ENCODE data around the gene DLGAP1.

DLGAP1 gene

GRCh38 chr18:4254840-4255239, 200.3 kb downstream of the DLGAP1 start:
- no peak overlapping the region for H3K4me3 ChIP-seq (ENCODE audit: low read length)
- no peak overlapping the region for H3K9ac ChIP-seq (ENCODE audit: low read depth, low read length)
- H3K4me1 ChIP-seq (ENCODE audit: insufficient read depth, low read length): peaks cover 20% of the 10 kb centered on the region; the same call in 1 of the 2 replicates
- no peaks in the 10 kb centered on the region for H3K27me3 ChIP-seq (ENCODE audit: insufficient read depth, low read length)
- no peaks in the 10 kb centered on the region for H3K9me3 ChIP-seq (ENCODE audit: insufficient read depth, low read depth, low read length)
- H3K27ac ChIP-seq (ENCODE audit: low read length): no peak overlapping the region
- no peaks in the 10 kb centered on the region for H3K36me3 ChIP-seq (ENCODE audit: insufficient read depth, low read depth, low read length)

- Histone ChIP-seq H3K27me3 (ENCODE audit: insufficient read depth, low read length) (no peaks in the 10 kb centered on the region), H3K9ac (ENCODE audit: low read depth, low read length) (no peak overlapping the region), H3K27ac (ENCODE audit: low read length) (no peak overlapping the region), H3K4me1 (ENCODE audit: insufficient read depth, low read length) (peaks cover 11% of the 10 kb centered on the region; the same call in 1 of the 2 replicates), H3K36me3 (ENCODE audit: insufficient read depth, low read depth, low read length) (no peaks in the 10 kb centered on the region), H3K4me3 (ENCODE audit: low read length) (no peak overlapping the region), H3K9me3 (ENCODE audit: insufficient read depth, low read depth, low read length) (no peaks in the 10 kb centered on the region)
Measured at GRCh38 chr18:4252829-4253228, 202.3 kb downstream of the DLGAP1 start.

GRCh38 chr18:4251873-4252272, 203.2 kb downstream of the DLGAP1 start:
- no peaks in the 10 kb centered on the region for H3K36me3 ChIP-seq (ENCODE audit: insufficient read depth, low read depth, low read length)
- no peak overlapping the region for H3K27ac ChIP-seq (ENCODE audit: low read length)
- no peak overlapping the region for H3K9ac ChIP-seq (ENCODE audit: low read depth, low read length)
- H3K27me3 ChIP-seq (ENCODE audit: insufficient read depth, low read length): no peaks in the 10 kb centered on the region
- H3K4me1 ChIP-seq (ENCODE audit: insufficient read depth, low read length): peaks cover 11% of the 10 kb centered on the region; the same call in 1 of the 2 replicates
- H3K9me3 ChIP-seq (ENCODE audit: insufficient read depth, low read depth, low read length): no peaks in the 10 kb centered on the region
- no peak overlapping the region for H3K4me3 ChIP-seq (ENCODE audit: low read length)

- peaks cover 11% of the 10 kb centered on the region; the same call in 1 of the 2 replicates for H3K4me1 ChIP-seq (ENCODE audit: insufficient read depth, low read length)
- H3K4me3 ChIP-seq (ENCODE audit: low read length): no peak overlapping the region
- no peaks in the 10 kb centered on the region for H3K9me3 ChIP-seq (ENCODE audit: insufficient read depth, low read depth, low read length)
- no peaks in the 10 kb centered on the region for H3K36me3 ChIP-seq (ENCODE audit: insufficient read depth, low read depth, low read length)
- no peak overlapping the region for H3K9ac ChIP-seq (ENCODE audit: low read depth, low read length)
- H3K27me3 ChIP-seq (ENCODE audit: insufficient read depth, low read length): no peaks in the 10 kb centered on the region
- no peak overlapping the region for H3K27ac ChIP-seq (ENCODE audit: low read length)
Measured at GRCh38 chr18:4251206-4251605, 203.9 kb downstream of the DLGAP1 start.

DNA sequence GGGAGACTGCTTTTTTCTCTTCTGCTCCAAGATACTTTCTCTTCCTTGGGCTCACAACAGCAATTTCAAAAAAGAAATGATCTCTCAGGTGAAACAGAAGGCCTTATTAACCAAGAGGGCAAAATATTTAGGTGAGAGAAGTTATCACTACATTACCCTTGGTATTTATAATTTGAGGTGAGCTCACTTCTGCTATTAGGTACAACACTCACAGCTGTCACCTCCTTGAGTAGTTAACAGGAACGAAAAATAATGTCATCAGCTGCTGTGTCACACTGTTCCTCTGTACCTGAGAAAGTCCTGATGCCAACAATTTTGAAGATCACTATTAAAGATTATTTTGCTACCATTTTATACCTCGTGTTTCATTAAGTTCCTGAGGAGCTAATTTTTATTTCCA, 205.0 kb downstream of the DLGAP1 start:
- no peak overlapping the region for H3K9ac ChIP-seq (ENCODE audit: low read depth, low read length)
- no peak overlapping the region for H3K27ac ChIP-seq (ENCODE audit: low read length)
- no peaks in the 10 kb centered on the region for H3K36me3 ChIP-seq (ENCODE audit: insufficient read depth, low read depth, low read length)
- no peaks in the 10 kb centered on the region for H3K9me3 ChIP-seq (ENCODE audit: insufficient read depth, low read depth, low read length)
- H3K27me3 ChIP-seq (ENCODE audit: insufficient read depth, low read length): no peaks in the 10 kb centered on the region
- H3K4me3 ChIP-seq (ENCODE audit: low read length): no peak overlapping the region
- H3K4me1 ChIP-seq (ENCODE audit: insufficient read depth, low read length): peaks cover 9% of the 10 kb centered on the region; the same call in 1 of the 2 replicates

- Histone ChIP-seq H3K9me3 (ENCODE audit: insufficient read depth, low read depth, low read length) (no peaks in the 10 kb centered on the region), H3K36me3 (ENCODE audit: insufficient read depth, low read depth, low read length) (no peaks in the 10 kb centered on the region), H3K27ac (ENCODE audit: low read length) (no peak overlapping the region), H3K4me1 (ENCODE audit: insufficient read depth, low read length) (peaks cover 4% of the 10 kb centered on the region; the same call in 1 of the 2 replicates), H3K9ac (ENCODE audit: low read depth, low read length) (no peak overlapping the region), H3K27me3 (ENCODE audit: insufficient read depth, low read length) (no peaks in the 10 kb centered on the region; the same call in 1 of the 2 replicates), H3K4me3 (ENCODE audit: low read length) (no peak overlapping the region)
Measured at GRCh38 chr18:4248686-4249085, 206.4 kb downstream of the DLGAP1 start.

- peaks cover 18% of the 10 kb centered on the region; the same call in 1 of the 2 replicates for H3K27me3 ChIP-seq (ENCODE audit: insufficient read depth, low read length)
- H3K4me3 ChIP-seq (ENCODE audit: low read length): no peak overlapping the region
- no peak overlapping the region for H3K9ac ChIP-seq (ENCODE audit: low read depth, low read length)
- H3K4me1 ChIP-seq (ENCODE audit: insufficient read depth, low read length): peaks cover 10% of the 10 kb centered on the region; the same call in 1 of the 2 replicates
- no peaks in the 10 kb centered on the region for H3K9me3 ChIP-seq (ENCODE audit: insufficient read depth, low read depth, low read length)
- H3K27ac ChIP-seq (ENCODE audit: low read length): no peak overlapping the region
- no peaks in the 10 kb centered on the region for H3K36me3 ChIP-seq (ENCODE audit: insufficient read depth, low read depth, low read length)
Measured at GRCh38 chr18:4246374-4246773, 208.7 kb downstream of the DLGAP1 start.

DNA sequence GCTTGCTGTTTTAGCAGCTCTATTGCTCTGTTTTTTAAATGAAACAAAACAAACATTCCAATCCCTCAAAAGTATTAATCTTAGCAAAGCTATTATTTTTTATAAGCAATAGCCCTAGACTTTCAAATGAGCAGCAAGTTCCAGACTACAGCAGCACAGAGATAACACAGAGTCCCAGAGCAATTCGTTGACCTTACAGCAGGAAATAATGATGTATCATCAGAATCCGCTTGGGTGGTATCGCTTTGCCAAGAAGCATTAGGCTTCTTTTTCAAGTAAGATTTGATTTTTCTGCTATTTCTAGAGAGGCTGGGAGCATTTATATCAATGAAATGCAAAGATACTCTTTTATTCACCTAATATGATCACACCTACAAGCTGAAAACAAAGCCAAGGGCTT, 209.7 kb downstream of the DLGAP1 start:
- H3K4me3 ChIP-seq (ENCODE audit: low read length): no peak overlapping the region
- peaks cover 15% of the 10 kb centered on the region; the same call in 1 of the 2 replicates for H3K4me1 ChIP-seq (ENCODE audit: insufficient read depth, low read length)
- H3K27me3 ChIP-seq (ENCODE audit: insufficient read depth, low read length): peaks cover 27% of the 10 kb centered on the region
- no peak overlapping the region for H3K27ac ChIP-seq (ENCODE audit: low read length)
- H3K36me3 ChIP-seq (ENCODE audit: insufficient read depth, low read depth, low read length): no peaks in the 10 kb centered on the region
- H3K9me3 ChIP-seq (ENCODE audit: insufficient read depth, low read depth, low read length): no peaks in the 10 kb centered on the region
- no peak overlapping the region for H3K9ac ChIP-seq (ENCODE audit: low read depth, low read length)

DNA sequence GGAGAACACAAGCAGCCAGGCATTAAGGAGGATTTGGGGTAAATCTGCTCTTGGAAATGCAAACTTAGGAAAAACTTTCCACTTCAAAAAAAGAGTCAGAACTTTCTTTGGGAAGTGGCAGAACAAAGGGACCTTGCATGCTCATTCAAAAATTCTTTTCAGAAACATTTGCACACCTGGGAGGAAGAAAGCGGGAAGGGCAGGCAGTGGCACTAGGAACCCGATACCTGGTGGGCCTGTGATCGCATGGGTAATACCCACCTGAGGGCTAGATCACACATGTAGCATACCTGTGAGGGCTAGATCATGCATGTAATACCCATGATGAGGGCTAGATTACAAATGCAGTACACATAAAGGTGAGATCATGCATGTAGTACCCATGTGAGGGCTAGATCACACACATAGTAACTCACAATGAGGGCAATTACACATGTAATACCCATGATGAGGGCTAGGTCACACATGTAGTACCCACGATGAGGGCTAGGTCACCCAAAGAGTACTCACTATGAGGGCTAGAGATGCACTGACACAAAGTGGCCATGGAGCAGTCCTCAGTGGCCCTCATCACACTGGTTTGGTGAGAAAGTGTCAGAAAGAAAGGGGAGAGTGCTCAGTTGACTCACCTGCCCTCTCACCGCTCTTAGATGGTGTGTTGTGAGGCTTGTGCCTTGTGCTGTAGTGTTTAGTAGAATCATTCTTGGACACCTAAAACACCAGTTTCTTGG, 212.5 kb downstream of the DLGAP1 start:
- Histone ChIP-seq H3K4me3 (ENCODE audit: low read length) (no peak overlapping the region), H3K4me1 (ENCODE audit: insufficient read depth, low read length) (peaks cover 33% of the 10 kb centered on the region; the same call in 1 of the 2 replicates), H3K9ac (ENCODE audit: low read depth, low read length) (no peak overlapping the region), H3K27ac (ENCODE audit: low read length) (no peak overlapping the region), H3K27me3 (ENCODE audit: insufficient read depth, low read length) (peaks cover 56% of the 10 kb centered on the region), H3K9me3 (ENCODE audit: insufficient read depth, low read depth, low read length) (no peaks in the 10 kb centered on the region), H3K36me3 (ENCODE audit: insufficient read depth, low read depth, low read length) (no peaks in the 10 kb centered on the region)

- Histone ChIP-seq H3K9ac (ENCODE audit: low read depth, low read length) (no peak overlapping the region), H3K4me1 (ENCODE audit: insufficient read depth, low read length) (peaks cover 44% of the 10 kb centered on the region), H3K27ac (ENCODE audit: low read length) (no peak overlapping the region), H3K27me3 (ENCODE audit: insufficient read depth, low read length) (peaks cover 70% of the 10 kb centered on the region), H3K36me3 (ENCODE audit: insufficient read depth, low read depth, low read length) (no peaks in the 10 kb centered on the region), H3K9me3 (ENCODE audit: insufficient read depth, low read depth, low read length) (no peaks in the 10 kb centered on the region), H3K4me3 (ENCODE audit: low read length) (no peak overlapping the region)
Measured at GRCh38 chr18:4241090-4241617, 214.0 kb downstream of the DLGAP1 start.

DNA sequence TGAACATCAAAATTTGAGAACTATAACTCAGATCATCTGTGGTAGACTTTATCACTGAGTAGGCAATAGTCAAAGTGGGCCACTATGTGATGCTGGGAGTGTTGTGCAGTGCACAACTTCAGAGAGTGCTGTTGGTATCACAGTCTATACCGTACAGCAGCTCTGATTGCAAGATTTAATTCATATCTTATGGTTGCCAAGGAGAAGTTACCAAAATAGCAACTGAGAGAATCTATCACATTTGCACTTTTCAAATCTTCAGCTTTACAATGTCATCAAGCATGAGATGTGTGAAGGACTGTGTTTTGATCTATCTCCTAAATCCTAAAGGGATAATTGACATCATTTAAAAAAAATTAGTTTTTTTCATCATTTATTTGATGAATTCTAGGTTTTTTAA, 216.1 kb downstream of the DLGAP1 start:
- peaks cover 56% of the 10 kb centered on the region for H3K4me1 ChIP-seq (ENCODE audit: insufficient read depth, low read length)
- peaks cover 85% of the 10 kb centered on the region for H3K27me3 ChIP-seq (ENCODE audit: insufficient read depth, low read length)
- no peak overlapping the region for H3K27ac ChIP-seq (ENCODE audit: low read length)
- H3K4me3 ChIP-seq (ENCODE audit: low read length): no peak overlapping the region
- H3K9ac ChIP-seq (ENCODE audit: low read depth, low read length): no peak overlapping the region
- no peaks in the 10 kb centered on the region for H3K9me3 ChIP-seq (ENCODE audit: insufficient read depth, low read depth, low read length)
- no peaks in the 10 kb centered on the region for H3K36me3 ChIP-seq (ENCODE audit: insufficient read depth, low read depth, low read length)

DNA sequence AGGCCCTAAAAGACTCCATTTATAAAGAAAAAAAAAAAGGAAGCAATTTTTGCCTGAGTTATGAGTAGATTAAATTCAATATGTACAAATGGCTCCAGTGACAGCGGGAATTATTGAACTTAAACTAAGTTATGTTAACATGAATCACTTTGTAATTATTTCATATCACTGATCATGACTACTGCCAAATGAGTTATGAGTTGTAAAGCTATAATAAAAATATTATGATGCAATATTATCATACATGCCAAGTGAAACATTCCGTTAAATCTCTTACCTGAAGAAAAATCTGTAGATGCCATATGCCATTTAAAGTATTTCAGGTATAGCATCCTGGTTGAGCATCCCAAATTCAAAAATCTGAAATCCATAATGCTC, 217.5 kb downstream of the DLGAP1 start:
- Histone ChIP-seq H3K27me3 (ENCODE audit: insufficient read depth, low read length) (peaks cover 80% of the 10 kb centered on the region), H3K27ac (ENCODE audit: low read length) (no peak overlapping the region), H3K9me3 (ENCODE audit: insufficient read depth, low read depth, low read length) (no peaks in the 10 kb centered on the region), H3K9ac (ENCODE audit: low read depth, low read length) (no peak overlapping the region), H3K4me1 (ENCODE audit: insufficient read depth, low read length) (peaks cover 65% of the 10 kb centered on the region), H3K4me3 (ENCODE audit: low read length) (no peak overlapping the region), H3K36me3 (ENCODE audit: insufficient read depth, low read depth, low read length) (no peaks in the 10 kb centered on the region)
